ENCODE results near the gene MYO1E. TPM values are rescaled to one million over a fixed set of nuclear protein-coding genes. Genes with fewer than 3 reads are reported as not detected.

The MYO1E gene
- total RNA-seq, 1 donor from 2014 or later: 23.6 TPM

DNA sequence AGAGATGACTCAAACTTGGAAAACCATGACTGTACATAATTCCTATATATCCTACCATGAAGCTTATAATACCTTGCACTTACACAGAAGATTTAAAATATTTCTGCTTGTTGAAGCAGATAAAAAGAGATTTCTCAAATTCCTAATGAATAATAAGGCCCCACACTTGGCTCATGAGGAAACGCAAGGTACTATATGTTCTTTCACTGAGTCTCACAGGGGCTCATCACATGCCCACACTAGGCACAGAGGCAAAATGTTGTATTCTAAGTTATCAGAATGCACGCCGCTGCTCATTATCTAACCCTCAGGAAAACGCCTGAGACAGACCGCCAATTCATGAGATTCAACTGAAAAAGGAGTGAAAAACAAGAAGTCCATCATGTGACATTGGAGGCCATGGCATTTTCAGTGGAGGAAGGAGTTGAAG is 5.6 kb downstream of the MYO1E start:
- intact Hi-C loops (cut with micrococcal nuclease): no loop called here
- Histone ChIP-seq H3K4me3 (no peak overlapping the region), H3K27me3 (ENCODE audit: low read depth) (no peaks in the 10 kb centered on the region), H3K36me3 (no peaks in the 10 kb centered on the region), H3K4me1 (peaks cover 36% of the 10 kb centered on the region), H3K27ac (replicated peaks) (no peak overlapping the region), H3K9me3 (replicated peaks) (no peaks in the 10 kb centered on the region)
- no peak for DNase-seq
- TF ChIP-seq CTCF (IDR thresholded peaks at IDR 0.05; ENCODE audit: borderline replicate concordance): no peak

- H3K9me3 ChIP-seq (replicated peaks): no peaks in the 10 kb centered on the region
Measured at GRCh38 chr15:59366333-59367021, 6.2 kb downstream of the MYO1E start.

DNA sequence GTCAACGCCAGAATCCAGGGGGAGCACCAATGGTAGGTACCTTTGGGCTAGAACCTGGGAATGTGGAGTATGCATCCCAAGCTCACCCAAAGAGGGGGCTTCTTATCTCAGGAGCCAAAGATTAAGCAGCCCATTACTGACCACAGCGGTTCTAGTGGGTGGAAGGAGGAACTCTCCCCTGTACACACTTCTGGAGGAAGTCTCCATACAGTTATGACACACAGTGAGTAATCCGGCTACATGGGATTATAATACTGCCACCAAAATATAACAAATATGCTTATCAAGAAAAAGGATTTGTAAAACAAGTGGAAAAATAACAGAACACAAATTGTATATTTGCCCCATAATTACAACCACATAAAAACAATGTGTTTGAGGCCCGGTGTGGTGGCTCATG is 8.4 kb downstream of the MYO1E start:
- intact Hi-C loops (cut with micrococcal nuclease): no loop called here
- no peak overlapping the region for H3K27ac ChIP-seq (replicated peaks)
- H3K4me3 ChIP-seq: no peak overlapping the region
- H3K4me1 ChIP-seq: peaks cover 13% of the 10 kb centered on the region
- no peaks in the 10 kb centered on the region for H3K36me3 ChIP-seq
- no peak for TF ChIP-seq CTCF (IDR thresholded peaks at IDR 0.05; ENCODE audit: borderline replicate concordance)
- no peaks in the 10 kb centered on the region for H3K27me3 ChIP-seq (ENCODE audit: low read depth)
- no peak for DNase-seq
- H3K9me3 ChIP-seq (replicated peaks): no peaks in the 10 kb centered on the region

More at GRCh38 chr15:59366333-59367021, 6.2 kb downstream of the MYO1E start:
- Histone ChIP-seq H3K27ac (replicated peaks) (no peak overlapping the region), H3K27me3 (ENCODE audit: low read depth) (no peaks in the 10 kb centered on the region), H3K4me3 (no peak overlapping the region), H3K36me3 (no peaks in the 10 kb centered on the region), H3K4me1 (peaks cover 32% of the 10 kb centered on the region)
- no peak for DNase-seq
- TF ChIP-seq CTCF (IDR thresholded peaks at IDR 0.05; ENCODE audit: borderline replicate concordance): no peak
- intact Hi-C loops (cut with micrococcal nuclease): no loop called here

DNA sequence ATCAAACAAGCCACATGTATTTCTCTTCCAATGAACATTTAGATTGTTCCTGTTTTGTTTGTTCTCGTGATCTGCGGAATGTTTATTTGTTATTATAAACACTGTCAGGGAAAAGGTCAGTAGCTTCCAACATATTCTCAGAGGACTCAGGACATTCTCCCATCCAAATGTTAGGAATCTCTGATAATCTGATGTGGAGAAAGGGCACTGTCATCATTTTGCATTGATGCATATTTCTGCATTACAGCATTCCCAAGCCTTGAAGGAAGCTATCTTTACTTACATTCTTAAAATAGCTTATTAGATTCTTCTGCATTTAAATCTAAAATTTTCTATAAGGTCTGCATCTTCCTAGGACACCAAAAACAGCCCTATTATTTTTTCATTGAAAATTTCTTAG is 10.3 kb downstream of the MYO1E start:
- no peak for TF ChIP-seq CTCF (IDR thresholded peaks at IDR 0.05; ENCODE audit: borderline replicate concordance)
- Histone ChIP-seq H3K27me3 (ENCODE audit: low read depth) (no peaks in the 10 kb centered on the region), H3K36me3 (no peaks in the 10 kb centered on the region), H3K27ac (replicated peaks) (no peak overlapping the region), H3K9me3 (replicated peaks) (no peaks in the 10 kb centered on the region), H3K4me3 (no peak overlapping the region), H3K4me1 (peaks cover 10% of the 10 kb centered on the region)
- DNase-seq: no peak
- intact Hi-C loops (cut with micrococcal nuclease): no loop called here

- no peak for TF ChIP-seq CTCF (IDR thresholded peaks at IDR 0.05; ENCODE audit: borderline replicate concordance)
- no peak for DNase-seq
Measured at GRCh38 chr15:59360896-59361295, 11.8 kb downstream of the MYO1E start.

More at GRCh38 chr15:59360896-59361295, 11.8 kb downstream of the MYO1E start:
- no peaks in the 10 kb centered on the region for H3K36me3 ChIP-seq
- no peak overlapping the region for H3K4me3 ChIP-seq
- no peaks in the 10 kb centered on the region for H3K4me1 ChIP-seq
- H3K9me3 ChIP-seq (replicated peaks): no peaks in the 10 kb centered on the region
- H3K27me3 ChIP-seq (ENCODE audit: low read depth): no peaks in the 10 kb centered on the region
- H3K27ac ChIP-seq (replicated peaks): no peak overlapping the region
- intact Hi-C loops (cut with micrococcal nuclease): no loop called here
